Suprapubic skin (tissue), 4 donors: ENCODE data around the gene SKAP2.

Source experiments
- EP300 ChIP-seq: sonication (generic); formaldehyde crosslinking; IDR thresholded peaks from one replicate; pipeline ENCODE4 v1.6.1; 2017; ENCODE audit warnings: antibody characterized with exemption
- POLR2A ChIP-seq, 2 donors: fragments of 450-650 bp; IDR thresholded peaks; one replicate each; pipeline ENCODE4 v1.6.1; 2017; ENCODE audit warnings: antibody characterized with exemption in 2 of 2, mild to moderate bottlenecking in 2 of 2, moderate library complexity in 2 of 2
- POLR2AphosphoS5 ChIP-seq, 3 donors: sonication (generic); formaldehyde crosslinking; IDR thresholded peaks; one replicate each; pipeline ENCODE4 v1.6.1; 2017; ENCODE audit warnings: antibody characterized with exemption in 3 of 3
- TF ChIP-seq, protein P1 (sequence below), 2 donors: fragments of 200-600 bp in 1 of 2; fragments of 450-650 bp in 1 of 2; sonication (generic) in 1 of 2; IDR thresholded peaks; one replicate each; pipeline ENCODE4 v1.5.1; 2016 to 2019; ENCODE audit warnings: antibody characterized with exemption in 2 of 2, mild to moderate bottlenecking in 1 of 2, moderate library complexity in 1 of 2

- TF ChIP-seq POLR2A (IDR thresholded peaks at IDR 0.05) (no peak), POLR2AphosphoS5 (IDR thresholded peaks at IDR 0.05) (no peak), EP300 (no peak)
- TF ChIP-seq, protein P1, sequence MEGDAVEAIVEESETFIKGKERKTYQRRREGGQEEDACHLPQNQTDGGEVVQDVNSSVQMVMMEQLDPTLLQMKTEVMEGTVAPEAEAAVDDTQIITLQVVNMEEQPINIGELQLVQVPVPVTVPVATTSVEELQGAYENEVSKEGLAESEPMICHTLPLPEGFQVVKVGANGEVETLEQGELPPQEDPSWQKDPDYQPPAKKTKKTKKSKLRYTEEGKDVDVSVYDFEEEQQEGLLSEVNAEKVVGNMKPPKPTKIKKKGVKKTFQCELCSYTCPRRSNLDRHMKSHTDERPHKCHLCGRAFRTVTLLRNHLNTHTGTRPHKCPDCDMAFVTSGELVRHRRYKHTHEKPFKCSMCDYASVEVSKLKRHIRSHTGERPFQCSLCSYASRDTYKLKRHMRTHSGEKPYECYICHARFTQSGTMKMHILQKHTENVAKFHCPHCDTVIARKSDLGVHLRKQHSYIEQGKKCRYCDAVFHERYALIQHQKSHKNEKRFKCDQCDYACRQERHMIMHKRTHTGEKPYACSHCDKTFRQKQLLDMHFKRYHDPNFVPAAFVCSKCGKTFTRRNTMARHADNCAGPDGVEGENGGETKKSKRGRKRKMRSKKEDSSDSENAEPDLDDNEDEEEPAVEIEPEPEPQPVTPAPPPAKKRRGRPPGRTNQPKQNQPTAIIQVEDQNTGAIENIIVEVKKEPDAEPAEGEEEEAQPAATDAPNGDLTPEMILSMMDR (IDR thresholded peaks at IDR 0.05), result no peak
These were observed 80.3 kb downstream of the SKAP2 start for GRCh38 chr7:26784118-26784517.
